G401.6 (cell line): Measurements from ENCODE around the gene SYK.

Experiments
- FAIRE-seq: peaks from 2 replicates; lab custom pipeline; 2012; peaks lifted over from hg19 to GRCh38; lab: Jason Lieb, UNC

Gene SYK

GRCh38 chr9:90906316-90907055 is 104.9 kb downstream of the SYK start:
- no peak for FAIRE-seq

- no peak for FAIRE-seq
These were observed 105.4 kb downstream of the SYK start for GRCh38 chr9:90907056-90907445.

GRCh38 chr9:90907790-90908189 is 106.2 kb downstream of the SYK start:
- FAIRE-seq = no peak

- FAIRE-seq = no peak
These were observed 107.6 kb downstream of the SYK start for GRCh38 chr9:90909225-90909624.

DNA sequence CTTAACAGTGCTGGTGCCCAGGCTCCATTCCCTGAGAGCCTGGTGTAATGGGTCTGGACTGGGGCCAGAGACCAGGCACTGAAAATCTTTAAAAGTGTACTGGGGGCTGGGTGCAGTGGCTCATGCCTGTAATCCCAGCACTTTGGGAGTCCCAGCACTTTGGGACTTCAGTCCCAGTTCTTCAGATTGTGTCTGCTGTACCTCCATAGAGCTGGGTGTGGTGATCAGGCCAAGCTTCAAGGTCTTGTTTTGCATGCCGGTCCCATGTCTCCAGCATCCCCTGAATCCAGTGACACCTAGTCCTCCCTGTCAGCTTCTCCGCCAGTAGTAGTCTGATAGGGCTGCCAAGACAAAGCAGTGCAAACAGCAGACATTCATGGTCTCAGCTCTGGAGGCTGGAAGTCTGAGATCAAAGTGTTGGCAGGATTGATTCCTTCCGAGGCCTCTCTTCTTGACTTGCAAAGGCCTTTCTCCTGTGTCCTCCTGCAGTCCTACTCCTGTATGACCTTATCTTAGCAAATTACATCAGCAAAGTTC is 108.2 kb downstream of the SYK start:
- FAIRE-seq = no peak

DNA sequence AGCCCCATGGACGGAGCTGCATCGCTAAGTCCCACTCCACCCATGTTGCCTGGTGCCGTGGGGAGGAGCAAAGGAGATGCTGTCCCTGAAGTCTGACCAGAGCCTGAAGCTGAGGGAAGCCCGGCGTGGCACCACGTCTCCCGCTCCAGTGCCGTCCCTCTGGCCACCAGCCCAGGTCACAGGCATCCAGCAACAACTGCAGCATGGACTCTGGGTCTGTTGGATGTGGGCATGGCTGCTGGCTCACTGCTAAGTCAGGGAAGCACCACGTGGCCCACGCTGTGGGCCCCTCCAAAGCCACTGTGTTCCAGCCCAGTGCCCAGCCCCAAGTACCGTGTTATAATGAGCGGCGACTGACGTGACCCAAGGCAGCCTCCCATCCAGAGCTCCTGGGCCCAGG is 112.6 kb downstream of the SYK start:
- no peak for FAIRE-seq

- FAIRE-seq = no peak
These were observed 113.4 kb downstream of the SYK start for GRCh38 chr9:90914868-90915483.

DNA sequence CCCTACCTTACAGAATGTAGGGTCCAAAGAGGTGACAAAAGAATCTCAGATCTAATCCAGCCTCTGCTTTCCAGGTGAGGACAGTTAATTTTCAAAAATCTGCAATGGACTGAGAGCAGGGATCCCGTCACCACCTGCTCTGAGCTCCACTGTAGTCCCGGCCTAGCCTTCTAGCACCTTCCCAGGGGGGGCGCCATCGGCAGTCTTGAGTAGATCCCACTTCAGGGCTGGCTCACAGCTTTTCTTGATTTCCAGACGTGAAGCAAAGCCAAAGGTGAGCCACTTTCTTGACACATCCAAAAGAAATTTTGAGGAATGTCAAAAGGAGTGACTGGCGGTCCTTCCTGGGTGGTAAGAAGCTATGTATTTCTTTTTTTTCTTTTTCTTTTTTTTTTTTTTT is 114.1 kb downstream of the SYK start:
- FAIRE-seq = no peak

GRCh38 chr9:90916147-90916734 is 114.6 kb downstream of the SYK start:
- no peak for FAIRE-seq

DNA sequence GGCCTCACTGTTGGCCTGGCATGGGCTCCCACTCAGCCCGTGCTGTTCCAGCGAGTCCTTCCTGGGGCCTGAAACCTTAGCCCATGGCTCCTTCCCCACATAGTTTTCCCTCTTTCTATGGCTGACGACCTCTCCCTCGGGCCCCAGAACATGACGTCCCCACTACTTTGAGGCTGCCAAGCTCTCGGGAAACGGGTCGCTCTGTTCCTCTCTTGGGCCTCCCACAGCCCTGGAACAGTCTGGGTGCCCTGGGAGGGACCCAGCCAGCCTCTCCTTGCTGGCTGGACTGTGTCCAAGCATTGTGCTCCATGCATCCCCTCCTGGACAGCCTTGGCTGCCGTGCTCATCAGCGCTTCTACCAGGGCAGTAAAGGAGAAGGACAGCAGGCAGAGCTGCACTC is 118.3 kb downstream of the SYK start:
- no peak for FAIRE-seq

- FAIRE-seq = no peak
These were observed 119.5 kb downstream of the SYK start for GRCh38 chr9:90921104-90921503.

GRCh38 chr9:90921969-90922368 is 120.3 kb downstream of the SYK start:
- no peak for FAIRE-seq

GRCh38 chr9:90925581-90926257 is 124.1 kb downstream of the SYK start:
- no peak for FAIRE-seq

DNA sequence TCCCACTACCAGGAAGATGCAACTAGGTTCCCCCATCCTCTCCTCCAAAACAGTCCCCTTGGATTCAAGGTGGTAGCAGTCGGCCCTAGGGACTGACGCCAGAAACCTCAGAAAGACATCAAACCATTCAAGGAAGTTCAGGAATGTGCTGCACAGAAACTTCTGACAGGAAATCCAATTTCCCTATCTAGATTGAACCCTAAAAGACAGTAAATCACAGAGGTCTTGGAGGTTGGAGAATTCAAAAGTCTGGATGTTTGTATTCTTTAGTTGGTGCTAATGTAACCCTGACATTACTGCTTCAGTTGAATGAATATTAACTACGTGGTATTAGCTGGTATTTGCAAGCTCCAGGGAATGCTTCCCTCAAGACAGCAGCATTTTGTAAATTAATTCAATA is 125.3 kb downstream of the SYK start:
- FAIRE-seq = no peak

DNA sequence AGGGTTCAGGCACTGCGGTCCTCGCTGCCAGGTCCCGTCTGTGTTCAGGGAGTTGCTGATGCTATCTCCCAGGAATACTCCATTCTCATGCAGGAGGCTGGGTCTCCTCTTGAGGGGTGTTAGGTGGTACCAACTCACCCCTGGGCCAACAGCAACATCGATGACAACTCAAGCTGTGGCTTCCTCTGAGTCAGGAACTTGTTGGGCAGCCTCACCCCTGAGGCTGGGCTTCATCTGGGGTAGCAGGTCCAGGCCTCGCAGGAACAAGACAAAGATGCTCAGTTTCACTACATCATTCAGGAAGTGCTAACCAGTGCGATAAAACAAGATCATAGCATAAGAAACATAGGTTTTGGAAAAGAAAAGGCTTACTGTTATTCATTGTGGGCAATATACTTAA is 125.9 kb downstream of the SYK start:
- no peak for FAIRE-seq

DNA sequence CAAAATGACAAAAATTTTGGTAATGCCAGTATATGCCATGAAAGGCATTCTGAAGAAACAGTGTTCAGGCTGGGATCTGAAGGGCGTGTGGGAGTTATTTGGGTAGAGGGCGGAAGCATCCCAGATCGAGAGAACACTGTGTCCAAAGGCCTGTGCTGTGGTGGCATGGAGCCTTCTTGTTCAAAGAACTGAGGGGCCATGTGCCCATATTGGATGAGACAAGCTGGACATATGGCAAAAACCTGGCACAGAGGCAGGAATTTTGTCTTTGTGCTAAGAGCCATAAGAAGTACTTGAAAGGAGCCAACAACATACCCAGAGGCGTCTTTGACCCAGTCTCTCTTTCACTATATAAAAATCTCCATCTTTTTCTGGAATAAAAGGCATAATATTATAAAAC is 128.0 kb downstream of the SYK start:
- no peak for FAIRE-seq

- no peak for FAIRE-seq
These were observed 131.8 kb downstream of the SYK start for GRCh38 chr9:90933468-90933867.

DNA sequence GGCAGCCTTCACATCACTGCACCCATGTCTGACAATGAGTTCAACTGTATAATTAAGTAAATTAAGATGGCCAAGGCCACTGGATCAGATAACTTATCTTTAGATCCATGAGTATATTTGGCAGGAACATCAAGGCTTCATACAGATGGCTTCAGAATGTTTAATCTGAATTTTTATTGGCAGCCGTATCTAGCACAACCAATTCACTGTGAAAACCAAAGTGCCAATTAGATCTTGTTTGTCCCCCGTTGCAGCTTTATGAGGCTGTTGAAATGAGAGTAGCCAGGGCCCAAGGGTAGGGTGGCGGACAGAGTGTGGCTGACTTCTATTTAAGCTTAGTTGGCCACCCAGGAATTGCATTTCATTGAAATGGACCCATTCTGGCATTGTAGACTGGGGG is 137.7 kb downstream of the SYK start:
- no peak for FAIRE-seq

- no peak for FAIRE-seq
These were observed 138.7 kb downstream of the SYK start for GRCh38 chr9:90940280-90940679.

- no peak for FAIRE-seq
These were observed 140.0 kb downstream of the SYK start for GRCh38 chr9:90941661-90942060.

DNA sequence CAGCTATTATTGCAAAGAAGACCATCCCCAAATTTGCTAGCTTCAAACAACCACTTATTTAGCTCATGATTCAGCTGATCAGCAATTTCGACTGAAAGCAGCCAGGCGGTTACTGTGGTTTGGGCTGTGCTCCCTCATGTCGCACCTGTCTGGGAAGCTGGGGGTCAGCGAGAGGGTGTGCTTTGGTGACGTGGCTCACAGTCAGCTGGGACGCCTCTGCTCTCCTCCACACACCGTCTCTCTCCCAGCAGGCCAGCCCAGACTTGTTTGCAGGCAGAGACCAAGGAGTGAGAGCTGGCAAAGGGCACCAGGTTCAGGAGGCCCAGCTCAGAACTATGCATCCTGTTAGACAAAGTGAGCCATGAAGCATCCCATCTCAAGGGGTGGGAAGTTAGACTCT is 140.9 kb downstream of the SYK start:
- FAIRE-seq = no peak

GRCh38 chr9:90943341-90943740 is 141.7 kb downstream of the SYK start:
- FAIRE-seq = no peak

GRCh38 chr9:90945336-90945735 is 143.7 kb downstream of the SYK start:
- FAIRE-seq = no peak
